Right atrium auricular region (tissue), 2 donors: ENCODE measurements around the gene RPN2. TPM values are rescaled to one million over a fixed set of nuclear protein-coding genes. Genes with fewer than 3 reads are reported as not detected.
"Not testable (repeated sequence)": the region's sequence is repeated elsewhere in the genome, so short reads cannot be mapped to it uniquely, and the experiment has no call there.

ENCODE experiments used
- DNase-seq: peaks from one replicate; pipeline ENCODE4 v3.0.0-alpha.2; 2019; ENCODE audit warnings: low spot score
- H3K27ac ChIP-seq, 2 donors: fragments of 200-600 bp; sonication (generic); 1 replicate in 1 of 2; 2 replicates in 1 of 2; pipeline ENCODE4 v1.5.1; 2016 to 2019
- H3K27me3 ChIP-seq, 2 donors: fragments of 200-600 bp; sonication (generic); one replicate each; pipeline versions ENCODE4 v1.5.1 to v1.6.0; 2017 to 2019
- H3K36me3 ChIP-seq: fragments of 200-600 bp; sonication (generic); one replicate; pipeline ENCODE4 v1.5.1; 2016
- H3K4me1 ChIP-seq, 2 donors: fragments of 200-600 bp; sonication (generic); one replicate each; pipeline versions ENCODE4 v1.5.1 to v1.6.0; 2017 to 2019
- H3K4me3 ChIP-seq, 2 donors: fragments of 200-600 bp; sonication (generic); 1 replicate in 1 of 2; 2 replicates in 1 of 2; pipeline ENCODE4 v1.5.1; 2017 to 2019; ENCODE audit warnings: mild to moderate bottlenecking in 1 of 2, moderate library complexity in 1 of 2
- H3K9me3 ChIP-seq, 2 donors: fragments of 200-600 bp; sonication (generic); one replicate each; pipeline ENCODE4 v1.5.1; 2019
- CTCF ChIP-seq, 2 donors: fragments of 200-600 bp; sonication (generic); IDR thresholded peaks; one replicate each; pipeline ENCODE4 v1.5.1; 2019; ENCODE audit warnings: antibody characterized with exemption in 2 of 2
- total RNA-seq, 2 donors: library from RNA; depleted of rRNA; stranded (reverse); fragments of >200 nt; gene quantifications; one replicate each; pipeline ENCODE4 v1.1.0, GENCODE V29; 2016

Gene RPN2
- total RNA-seq, 2 donors from 2014 or later = 126 to 129 TPM

DNA sequence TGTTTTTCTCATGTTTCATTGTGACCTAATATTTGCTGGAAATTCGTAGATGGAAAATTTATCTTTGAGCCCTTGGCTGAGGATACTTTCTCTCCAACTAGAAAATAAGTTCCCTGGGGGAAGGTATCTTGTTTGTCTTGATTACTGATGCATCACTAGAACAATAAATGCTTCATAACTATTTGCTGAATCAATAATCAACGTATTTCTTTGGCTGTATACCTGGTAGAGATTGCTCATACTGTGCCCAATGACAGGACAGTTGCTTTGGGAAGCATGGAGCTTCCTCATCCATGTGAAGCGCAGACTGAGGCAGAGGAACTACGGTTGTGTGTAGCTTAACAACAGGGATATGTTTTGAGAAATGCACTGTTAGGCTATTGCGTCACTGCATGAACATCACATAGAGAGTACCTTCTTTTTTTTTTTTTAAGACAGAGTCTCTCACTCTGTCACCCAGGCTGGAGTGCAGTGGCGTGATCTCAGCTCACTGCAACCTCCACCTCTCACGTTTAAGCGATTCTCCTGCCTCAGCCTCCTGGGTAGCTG, 34.2 kb upstream of the RPN2 start:
- Histone ChIP-seq H3K9me3 (no peaks in the 10 kb centered on the region), H3K27ac (no peak overlapping the region), H3K36me3 (no peaks in the 10 kb centered on the region), H3K27me3 (no peaks in the 10 kb centered on the region), H3K4me3 (no peak overlapping the region), H3K4me1 (no peaks in the 10 kb centered on the region)
- DNase-seq = no peak
- no peak for TF ChIP-seq CTCF (IDR thresholded peaks at IDR 0.05)

DNA sequence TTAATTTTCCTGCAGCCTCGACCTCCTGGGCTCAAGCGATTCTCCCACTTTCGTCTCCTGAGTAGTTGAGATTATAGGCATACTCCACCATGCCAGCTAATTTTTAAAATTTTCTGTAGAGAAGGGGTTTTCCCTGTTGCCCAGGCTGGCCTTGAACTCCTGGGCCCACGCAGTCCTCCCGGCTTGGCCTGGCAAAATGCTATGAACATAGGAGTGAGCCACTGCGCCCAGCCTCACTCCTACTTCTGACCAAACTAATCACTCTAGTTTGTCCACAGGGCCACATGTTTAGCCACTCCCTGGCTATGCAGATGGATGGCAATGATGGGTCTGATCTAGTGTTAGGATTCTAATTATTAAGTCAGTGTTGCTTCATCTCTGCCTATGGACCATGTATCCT, 31.9 kb upstream of the RPN2 start:
- no peaks in the 10 kb centered on the region for H3K27me3 ChIP-seq
- no peak overlapping the region for H3K27ac ChIP-seq
- H3K4me3 ChIP-seq = no peak overlapping the region
- H3K4me1 ChIP-seq = no peaks in the 10 kb centered on the region
- no peaks in the 10 kb centered on the region for H3K36me3 ChIP-seq
- no peak for TF ChIP-seq CTCF (IDR thresholded peaks at IDR 0.05)
- no peaks in the 10 kb centered on the region for H3K9me3 ChIP-seq
- no peak for DNase-seq

- H3K36me3 ChIP-seq, H3K4me1 ChIP-seq, H3K4me3 ChIP-seq, H3K27ac ChIP-seq, H3K27me3 ChIP-seq, H3K9me3 ChIP-seq, DNase-seq: not testable (repeated sequence)
These were observed 28.3 kb upstream of the RPN2 start for GRCh38 chr20:37150864-37151263.

- H3K27ac ChIP-seq = no peak overlapping the region
- H3K4me3 ChIP-seq = no peak overlapping the region
- H3K9me3 ChIP-seq = no peaks in the 10 kb centered on the region
- DNase-seq = no peak
- no peaks in the 10 kb centered on the region for H3K36me3 ChIP-seq
- no peaks in the 10 kb centered on the region for H3K4me1 ChIP-seq
- TF ChIP-seq CTCF (IDR thresholded peaks at IDR 0.05) = no peak
- no peaks in the 10 kb centered on the region for H3K27me3 ChIP-seq
These were observed 27.6 kb upstream of the RPN2 start for GRCh38 chr20:37151529-37151928.

GRCh38 chr20:37152284-37152683, 26.8 kb upstream of the RPN2 start:
- H3K4me1 ChIP-seq = no peaks in the 10 kb centered on the region
- no peak overlapping the region for H3K4me3 ChIP-seq
- H3K27me3 ChIP-seq = no peaks in the 10 kb centered on the region
- no peaks in the 10 kb centered on the region for H3K9me3 ChIP-seq
- no peak for TF ChIP-seq CTCF (IDR thresholded peaks at IDR 0.05)
- DNase-seq = no peak
- no peak overlapping the region for H3K27ac ChIP-seq
- no peaks in the 10 kb centered on the region for H3K36me3 ChIP-seq

DNA sequence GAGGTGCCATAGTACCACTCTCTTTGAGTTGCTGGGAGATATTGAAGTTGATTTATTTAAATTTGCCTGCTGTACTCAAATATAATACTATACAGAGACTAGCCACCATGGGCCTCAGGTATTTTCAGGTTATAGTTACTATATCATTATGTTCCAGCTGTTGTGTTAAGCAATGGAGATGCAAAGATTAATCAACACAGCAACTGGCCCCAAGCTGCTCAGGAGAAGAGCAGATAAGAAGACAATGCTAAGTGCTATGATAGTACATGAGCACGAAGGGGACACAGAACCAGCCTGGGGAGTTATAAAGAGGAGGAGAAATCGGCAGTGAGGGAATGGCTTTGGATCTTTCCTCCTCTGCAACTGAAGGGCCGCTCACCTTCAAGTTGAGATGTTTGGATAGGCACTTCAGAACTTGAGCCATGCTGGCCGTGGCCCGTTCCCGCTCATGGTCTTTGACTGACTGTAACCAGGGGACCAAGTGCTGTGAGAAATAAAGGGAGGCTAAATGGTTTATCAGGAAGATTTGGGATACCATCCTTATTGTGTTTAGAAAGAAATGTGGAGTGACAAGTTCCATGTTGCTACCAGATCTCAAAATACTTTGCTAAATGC, 24.3 kb upstream of the RPN2 start:
- H3K27ac ChIP-seq = no peak overlapping the region
- DNase-seq = no peak
- H3K4me1 ChIP-seq = no peaks in the 10 kb centered on the region
- H3K36me3 ChIP-seq = no peaks in the 10 kb centered on the region
- no peak for TF ChIP-seq CTCF (IDR thresholded peaks at IDR 0.05)
- no peaks in the 10 kb centered on the region for H3K27me3 ChIP-seq
- H3K4me3 ChIP-seq = no peak overlapping the region
- no peaks in the 10 kb centered on the region for H3K9me3 ChIP-seq
